HEK293T (cell line): Measurements from ENCODE around the gene CSNK1G1.

Experiments used
- ELF4 ChIP-seq: fragments of 450-650 bp; IDR thresholded peaks from 2 replicates; pipeline ENCODE4 v1.6.1; 2017; ENCODE audit warnings: antibody characterized with exemption
- FOXK2 ChIP-seq: fragments of 450-650 bp; IDR thresholded peaks from 2 replicates; pipeline ENCODE4 v1.6.1; 2016; ENCODE audit warnings: mild to moderate bottlenecking
- HDGF ChIP-seq: fragments of 450-650 bp; IDR thresholded peaks from 2 replicates; pipeline ENCODE4 v1.6.1; 2017; ENCODE audit warnings: antibody characterized with exemption, borderline replicate concordance
- SP1 ChIP-seq: fragments of 450-650 bp; IDR thresholded peaks from 2 replicates; pipeline ENCODE4 v1.6.1; 2017
- SUZ12 ChIP-seq: fragments of 450-650 bp; IDR thresholded peaks from 2 replicates; pipeline ENCODE4 v1.6.1; 2016; ENCODE audit warnings: mild to moderate bottlenecking
- TARDBP ChIP-seq: fragments of 450-650 bp; IDR thresholded peaks from 2 replicates; pipeline ENCODE4 v1.6.1; 2016
- ZNF384 ChIP-seq: fragments of 450-650 bp; IDR thresholded peaks from 2 replicates; pipeline ENCODE4 v1.6.1; 2016

DNA sequence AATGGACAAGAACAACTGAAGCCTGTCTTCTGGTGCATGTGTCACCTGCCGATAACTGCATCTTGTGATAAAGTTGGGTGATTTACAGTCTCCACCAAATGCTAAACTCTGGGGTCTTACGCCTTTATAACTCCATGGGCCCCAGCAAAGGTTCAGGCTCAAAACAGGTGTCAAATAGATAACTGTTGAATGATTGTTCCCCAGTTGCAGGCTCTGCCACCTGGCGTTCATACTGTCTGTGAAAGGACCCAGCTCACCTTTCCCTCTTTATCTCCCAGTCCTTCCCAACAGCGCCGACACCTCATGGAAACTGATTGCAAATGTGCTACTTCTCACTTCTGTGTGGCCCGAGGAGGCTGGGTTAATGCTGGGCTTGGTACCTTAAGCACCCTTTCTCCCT, 212.7 kb downstream of the CSNK1G1 start:
- TF ChIP-seq TARDBP (no peak), SP1 (no peak), SUZ12 (no peak), ZNF384 (no peak), HDGF (no peak), ELF4 (no peak), FOXK2 (no peak)
